ENCODE results near the gene ZNF766.
"Not testable (repeated sequence)": the region's sequence is repeated elsewhere in the genome, so short reads cannot be mapped to it uniquely, and the experiment has no call there.

Gene ZNF766

GRCh38 chr19:52322429-52322828, 53.0 kb downstream of the ZNF766 start:
- ATAC-seq (no peak), DNase-seq (no peak)
- no peaks in the 10 kb centered on the region for H3K27me3 Mint-ChIP-seq
- H3K4me1 Mint-ChIP-seq: no peaks in the 10 kb centered on the region
- H3K4me3 Mint-ChIP-seq: no peak overlapping the region
- peaks cover 65 to 88% of the 10 kb centered on the region in 2 donors for H3K9me3 Mint-ChIP-seq
- H3K27ac Mint-ChIP-seq: no peak overlapping the region

GRCh38 chr19:52331757-52332156, 62.4 kb downstream of the ZNF766 start:
- ATAC-seq (no peak), DNase-seq (no peak)
- no peak overlapping the region for H3K4me3 Mint-ChIP-seq
- H3K27ac Mint-ChIP-seq: no peak overlapping the region
- H3K9me3 Mint-ChIP-seq: peaks cover 37 to 47% of the 10 kb centered on the region in 2 donors
- H3K27me3 Mint-ChIP-seq: no peaks in the 10 kb centered on the region
- H3K4me1 Mint-ChIP-seq: peaks cover 3% of the 10 kb centered on the region

- DNase-seq: no peak
- H3K27ac Mint-ChIP-seq: peak overlapping the region; percentile 98 to 99
- peaks cover 11% of the 10 kb centered on the region for H3K4me1 Mint-ChIP-seq
- peak; percentile 71 for ATAC-seq
- peak overlapping the region; percentile 84 to 96 for H3K4me3 Mint-ChIP-seq
- no peaks in the 10 kb centered on the region for H3K27me3 Mint-ChIP-seq
- H3K9me3 Mint-ChIP-seq: peaks cover 37 to 55% of the 10 kb centered on the region in 2 donors
These were observed 66.4 kb downstream of the ZNF766 start for GRCh38 chr19:52335768-52336116.

- Mint-ChIP-seq H3K27me3 (no peaks in the 10 kb centered on the region), H3K27ac (peak within 1 kb of the TSS; percentile 98 to 99), H3K9me3 (peaks cover 32 to 50% of the 10 kb centered on the region in 2 donors), H3K4me3 (peak within 1 kb of the TSS; percentile 84 to 96), H3K4me1 (peaks cover 11% of the 10 kb centered on the region)
- DNase-seq (peak; percentile 86 to 92), ATAC-seq (peak; percentile 95)
These were observed 66.9 kb downstream of the ZNF766 start, which contains the start of gene ZNF610 for GRCh38 chr19:52336117-52336790. Gene ZNF610, plus strand, starts transcription at chr19:52336243. Its CDS starts 12,930 bp downstream, at chr19:52349173.

- no peaks in the 10 kb centered on the region for H3K27me3 Mint-ChIP-seq
- DNase-seq: peak in 1 of 2 donors; percentile 3
- H3K4me3 Mint-ChIP-seq: peak overlapping the region; percentile 84 to 96
- peaks cover 27 to 44% of the 10 kb centered on the region in 2 donors for H3K9me3 Mint-ChIP-seq
- H3K4me1 Mint-ChIP-seq: peaks cover 11% of the 10 kb centered on the region
- ATAC-seq: peak; percentile 2
- peak overlapping the region; percentile 98 to 99 for H3K27ac Mint-ChIP-seq
These were observed 67.5 kb downstream of the ZNF766 start for GRCh38 chr19:52336791-52337381.

- H3K9me3 Mint-ChIP-seq: peaks cover 21 to 25% of the 10 kb centered on the region in 2 donors
- peaks cover 11% of the 10 kb centered on the region for H3K4me1 Mint-ChIP-seq
- H3K27me3 Mint-ChIP-seq, H3K27ac Mint-ChIP-seq, H3K4me3 Mint-ChIP-seq, DNase-seq, ATAC-seq: not testable (repeated sequence)
These were observed 69.6 kb downstream of the ZNF766 start for GRCh38 chr19:52339022-52339421.

- Mint-ChIP-seq H3K27me3 (no peaks in the 10 kb centered on the region), H3K9me3 (peaks cover 15 to 16% of the 10 kb centered on the region in 2 donors), H3K4me3 (no peak overlapping the region), H3K4me1 (no peaks in the 10 kb centered on the region), H3K27ac (no peak overlapping the region)
- DNase-seq: peak; percentile 39 to 51
- ATAC-seq: peak; percentile 20
These were observed 74.2 kb downstream of the ZNF766 start for GRCh38 chr19:52343548-52343947.

GRCh38 chr19:52345162-52345561, 75.8 kb downstream of the ZNF766 start:
- peaks cover 15 to 23% of the 10 kb centered on the region in 2 donors for H3K9me3 Mint-ChIP-seq

More at GRCh38 chr19:52345162-52345561, 75.8 kb downstream of the ZNF766 start:
- DNase-seq: no peak
- ATAC-seq: no peak
- H3K4me1 Mint-ChIP-seq: no peaks in the 10 kb centered on the region
- H3K4me3 Mint-ChIP-seq: no peak overlapping the region
- H3K27me3 Mint-ChIP-seq: no peaks in the 10 kb centered on the region
- no peak overlapping the region for H3K27ac Mint-ChIP-seq
